HAP-1 (cell line): ENCODE measurements around the gene TGFBR2.
A peak's percentile ranks its signal among the peaks of the same experiment; 100 is the strongest.

Experiments
- DNase-seq, 2 experiments: peaks; one replicate each; pipeline ENCODE4 v3.0.0-alpha.2; 2016 to 2020; ENCODE audit warnings: low spot score in 2 of 2
- H3K27me3 ChIP-seq: fragments of 250-450 bp; sonication (Bioruptor Pico); 2 replicates; pipeline ENCODE4 v1.5.1; 2020; ENCODE audit warnings: low read depth, mild to moderate bottlenecking, moderate library complexity
- H3K36me3 ChIP-seq: fragments of 250-450 bp; sonication (Bioruptor Pico); replicated peaks from 2 replicates; pipeline ENCODE4 v1.5.1; 2020; ENCODE audit warnings: mild to moderate bottlenecking
- H3K4me1 ChIP-seq: fragments of 250-450 bp; sonication (Bioruptor Pico); 2 replicates; pipeline ENCODE4 v1.5.1; 2020; ENCODE audit warnings: mild to moderate bottlenecking
- H3K4me3 ChIP-seq: fragments of 250-450 bp; sonication (Bioruptor Pico); 2 replicates; pipeline ENCODE4 v1.5.1; 2020; ENCODE audit warnings: mild to moderate bottlenecking, moderate library complexity
- H3K9me3 ChIP-seq: fragments of 250-450 bp; sonication (Bioruptor Pico); 2 replicates; pipeline ENCODE4 v1.5.1; 2020; ENCODE audit warnings: mild to moderate bottlenecking, moderate library complexity
- in situ Hi-C: fragments of 300-500 bp; cut with MboI; formaldehyde crosslinking; loops from 3 replicates; pipeline ENCODE4 v1.14.3; 2020; ENCODE audit warnings: low sequenced_read_pairs, inconsistent platforms, mixed read lengths

TGFBR2 gene

GRCh38 chr3:30657914-30658313 lies 51.5 kb downstream of the TGFBR2 start:
- Histone ChIP-seq H3K9me3 (no peaks in the 10 kb centered on the region), H3K27me3 (no peaks in the 10 kb centered on the region), H3K36me3 (peaks cover 4% of the 10 kb centered on the region; the same call in 1 of the 2 replicates), H3K4me1 (peaks cover 26% of the 10 kb centered on the region), H3K4me3 (no peak overlapping the region)
- in situ Hi-C loops, result no loop called here
- DNase-seq, result no peak

- Histone ChIP-seq H3K9me3 (no peaks in the 10 kb centered on the region), H3K4me3 (no peak overlapping the region), H3K4me1 (peaks cover 31% of the 10 kb centered on the region), H3K36me3 (peaks cover 4% of the 10 kb centered on the region; the same call in 1 of the 2 replicates), H3K27me3 (no peaks in the 10 kb centered on the region)
- DNase-seq, result peak in 1 of 2 experiments; percentile 5
- in situ Hi-C loops, result no loop called here
Measured at GRCh38 chr3:30658328-30659052, 52.1 kb downstream of the TGFBR2 start.

GRCh38 chr3:30659270-30660130 lies 53.1 kb downstream of the TGFBR2 start:
- no peaks in the 10 kb centered on the region for H3K9me3 ChIP-seq
- peaks cover 3% of the 10 kb centered on the region; the same call in 1 of the 2 replicates for H3K36me3 ChIP-seq
- in situ Hi-C loops, result no loop called here
- no peaks in the 10 kb centered on the region for H3K27me3 ChIP-seq
- peaks cover 36% of the 10 kb centered on the region for H3K4me1 ChIP-seq
- DNase-seq, result peak; percentile 35 to 86
- H3K4me3 ChIP-seq, result no peak overlapping the region

GRCh38 chr3:30660136-30660535 lies 53.7 kb downstream of the TGFBR2 start:
- no peaks in the 10 kb centered on the region for H3K27me3 ChIP-seq
- H3K9me3 ChIP-seq, result no peaks in the 10 kb centered on the region
- DNase-seq, result no peak
- H3K4me1 ChIP-seq, result peaks cover 39% of the 10 kb centered on the region
- no peak overlapping the region for H3K4me3 ChIP-seq
- in situ Hi-C loops, result no loop called here
- no peaks in the 10 kb centered on the region for H3K36me3 ChIP-seq

GRCh38 chr3:30660656-30661055 lies 54.3 kb downstream of the TGFBR2 start:
- in situ Hi-C loops, result no loop called here
- no peaks in the 10 kb centered on the region for H3K27me3 ChIP-seq
- peaks cover 39% of the 10 kb centered on the region for H3K4me1 ChIP-seq
- H3K36me3 ChIP-seq, result no peaks in the 10 kb centered on the region
- DNase-seq, result no peak
- H3K4me3 ChIP-seq, result no peak overlapping the region
- H3K9me3 ChIP-seq, result no peaks in the 10 kb centered on the region

GRCh38 chr3:30661098-30661873 lies 54.9 kb downstream of the TGFBR2 start:
- Histone ChIP-seq H3K4me3 (no peak overlapping the region), H3K4me1 (peaks cover 45% of the 10 kb centered on the region), H3K36me3 (no peaks in the 10 kb centered on the region), H3K27me3 (no peaks in the 10 kb centered on the region), H3K9me3 (no peaks in the 10 kb centered on the region)
- in situ Hi-C loops, result no loop called here
- DNase-seq, result no peak

GRCh38 chr3:30662836-30663235 lies 56.4 kb downstream of the TGFBR2 start:
- Histone ChIP-seq H3K36me3 (no peaks in the 10 kb centered on the region), H3K9me3 (no peaks in the 10 kb centered on the region), H3K27me3 (no peaks in the 10 kb centered on the region), H3K4me3 (no peak overlapping the region), H3K4me1 (peaks cover 52% of the 10 kb centered on the region)
- DNase-seq, result no peak
- in situ Hi-C loops, result no loop called here

- no peaks in the 10 kb centered on the region for H3K27me3 ChIP-seq
- no peak overlapping the region for H3K4me3 ChIP-seq
- H3K36me3 ChIP-seq, result no peaks in the 10 kb centered on the region
- H3K4me1 ChIP-seq, result peaks cover 47% of the 10 kb centered on the region
- DNase-seq, result no peak
- in situ Hi-C loops, result no loop called here
- no peaks in the 10 kb centered on the region for H3K9me3 ChIP-seq
Measured at GRCh38 chr3:30663533-30664241, 57.3 kb downstream of the TGFBR2 start.

- in situ Hi-C loops, result no loop called here
- no peaks in the 10 kb centered on the region for H3K9me3 ChIP-seq
- DNase-seq, result peak in 1 of 2 experiments; percentile 26
- H3K36me3 ChIP-seq, result no peaks in the 10 kb centered on the region
- peaks cover 40% of the 10 kb centered on the region for H3K4me1 ChIP-seq
- no peak overlapping the region for H3K4me3 ChIP-seq
- no peaks in the 10 kb centered on the region for H3K27me3 ChIP-seq
Measured at GRCh38 chr3:30664459-30664858, 58.1 kb downstream of the TGFBR2 start.

GRCh38 chr3:30664884-30665283 lies 58.5 kb downstream of the TGFBR2 start:
- no peaks in the 10 kb centered on the region for H3K9me3 ChIP-seq
- no peak for DNase-seq
- in situ Hi-C loops, result no loop called here
- H3K36me3 ChIP-seq, result no peaks in the 10 kb centered on the region
- no peaks in the 10 kb centered on the region for H3K27me3 ChIP-seq
- H3K4me1 ChIP-seq, result peaks cover 36% of the 10 kb centered on the region
- H3K4me3 ChIP-seq, result no peak overlapping the region

- H3K4me3 ChIP-seq, result no peak overlapping the region
- no peaks in the 10 kb centered on the region for H3K36me3 ChIP-seq
- H3K4me1 ChIP-seq, result peaks cover 35% of the 10 kb centered on the region
- DNase-seq, result no peak
- in situ Hi-C loops, result no loop called here
- H3K9me3 ChIP-seq, result no peaks in the 10 kb centered on the region
- no peaks in the 10 kb centered on the region for H3K27me3 ChIP-seq
Measured at GRCh38 chr3:30665539-30665938, 59.1 kb downstream of the TGFBR2 start.

- Histone ChIP-seq H3K27me3 (no peaks in the 10 kb centered on the region), H3K36me3 (no peaks in the 10 kb centered on the region), H3K9me3 (no peaks in the 10 kb centered on the region), H3K4me1 (peaks cover 35% of the 10 kb centered on the region), H3K4me3 (no peak overlapping the region)
- in situ Hi-C loops, result no loop called here
- no peak for DNase-seq
Measured at GRCh38 chr3:30666572-30667279, 60.3 kb downstream of the TGFBR2 start.

- Histone ChIP-seq H3K4me1 (peaks cover 35% of the 10 kb centered on the region), H3K36me3 (0 out of 2 replicates have a peak, but pooled peaks cover under 1% of the 10 kb centered on the region), H3K9me3 (no peaks in the 10 kb centered on the region), H3K4me3 (no peak overlapping the region), H3K27me3 (no peaks in the 10 kb centered on the region)
- DNase-seq, result peak; percentile 20 to 50
- in situ Hi-C loops, result no loop called here
Measured at GRCh38 chr3:30667280-30667651, 60.9 kb downstream of the TGFBR2 start.
